NCI-H1092 treated with DMSO at 0.1 percent for 48 hours (cell line): ENCODE data around the gene CARD11.
A peak's percentile ranks its signal among the peaks of the same experiment; 100 is the strongest.
"Not testable (repeated sequence)": the region's sequence is repeated elsewhere in the genome, so short reads cannot be mapped to it uniquely, and the experiment has no call there.

Experiments used
- DNase-seq: peaks from one replicate; lab custom pipeline; 2025; lab: John Stamatoyannopoulos, UW

CARD11 gene

DNA sequence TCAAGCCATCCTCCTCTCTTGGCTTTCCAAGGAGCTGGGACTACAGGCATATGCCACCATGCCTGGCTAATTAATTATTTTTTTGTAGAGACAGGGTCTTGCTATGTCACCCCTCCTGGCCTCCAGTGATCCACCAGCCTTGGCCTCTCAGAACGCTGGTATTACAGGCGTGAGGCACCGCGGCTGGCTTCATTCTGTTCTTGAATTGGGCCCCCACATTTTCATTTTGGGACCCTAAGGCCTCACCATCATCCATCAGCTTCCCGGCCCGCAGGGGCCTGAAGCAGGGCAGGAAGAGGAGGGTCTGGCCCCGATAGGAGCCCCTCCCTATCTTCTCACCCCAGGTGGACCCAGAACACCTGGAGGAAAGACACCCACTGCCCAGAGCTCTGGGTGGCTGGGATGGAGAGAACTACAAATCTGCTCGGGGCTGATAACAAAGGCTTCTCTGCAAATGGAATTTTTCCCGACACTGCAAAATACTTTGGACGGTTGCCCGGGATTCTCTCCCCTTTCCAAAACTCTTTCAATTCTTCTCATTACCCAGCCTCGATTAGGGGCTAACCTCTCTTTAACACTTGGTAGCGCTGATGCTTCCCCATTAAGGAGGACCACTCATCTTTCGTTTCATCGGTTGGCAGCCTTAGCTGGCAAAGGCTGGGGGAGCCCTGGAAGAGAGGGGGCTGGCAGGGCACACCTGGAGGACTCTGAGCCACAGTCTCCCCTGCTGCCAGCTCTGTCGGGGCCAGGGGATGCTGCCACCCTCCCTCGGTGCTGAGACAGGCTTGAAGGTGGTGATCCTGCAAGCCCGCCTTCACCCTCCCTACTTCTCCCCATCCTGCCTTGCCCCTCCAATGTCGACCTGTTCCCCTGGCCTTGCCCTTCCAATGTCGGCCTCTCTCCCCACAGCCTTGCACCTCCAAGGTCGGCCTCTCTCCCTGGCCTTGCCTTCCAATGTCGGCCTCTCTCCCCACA lies 118.5 kb downstream of the CARD11 start:
- peak; percentile 46 for DNase-seq

DNA sequence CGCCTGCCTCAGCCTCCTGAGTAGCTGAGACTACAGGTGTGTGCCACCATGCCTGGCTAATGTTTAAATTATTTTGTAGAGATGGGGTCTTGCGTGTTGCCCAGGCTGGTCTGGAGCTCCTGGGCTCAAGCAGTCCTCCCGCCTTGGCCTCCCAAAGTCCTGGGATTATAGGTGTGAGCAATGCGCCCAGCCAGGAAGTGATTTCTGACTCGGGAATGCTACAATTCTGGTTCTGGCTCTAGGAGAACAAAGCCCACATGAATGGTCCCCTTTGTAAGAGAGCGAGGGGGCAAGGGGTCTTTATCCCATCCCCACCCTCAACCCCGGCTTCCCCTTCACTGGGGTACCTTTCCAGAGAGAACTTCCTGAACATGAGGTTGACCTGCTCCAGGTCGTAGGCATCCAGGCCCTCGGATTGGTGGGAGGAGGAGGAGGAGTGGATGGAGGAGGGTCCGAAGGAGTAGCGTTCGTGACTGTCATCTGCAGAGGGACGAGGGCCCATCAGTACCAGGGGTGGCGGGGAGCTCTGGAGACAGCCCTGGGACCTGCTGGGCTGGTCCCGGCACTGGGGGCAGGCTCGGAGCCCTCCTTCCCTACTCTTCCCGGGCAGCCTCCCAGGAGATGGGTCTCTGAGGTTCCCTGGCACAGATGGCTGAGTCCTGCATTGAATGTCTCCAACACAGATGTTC lies 119.6 kb downstream of the CARD11 start:
- DNase-seq = no peak

DNA sequence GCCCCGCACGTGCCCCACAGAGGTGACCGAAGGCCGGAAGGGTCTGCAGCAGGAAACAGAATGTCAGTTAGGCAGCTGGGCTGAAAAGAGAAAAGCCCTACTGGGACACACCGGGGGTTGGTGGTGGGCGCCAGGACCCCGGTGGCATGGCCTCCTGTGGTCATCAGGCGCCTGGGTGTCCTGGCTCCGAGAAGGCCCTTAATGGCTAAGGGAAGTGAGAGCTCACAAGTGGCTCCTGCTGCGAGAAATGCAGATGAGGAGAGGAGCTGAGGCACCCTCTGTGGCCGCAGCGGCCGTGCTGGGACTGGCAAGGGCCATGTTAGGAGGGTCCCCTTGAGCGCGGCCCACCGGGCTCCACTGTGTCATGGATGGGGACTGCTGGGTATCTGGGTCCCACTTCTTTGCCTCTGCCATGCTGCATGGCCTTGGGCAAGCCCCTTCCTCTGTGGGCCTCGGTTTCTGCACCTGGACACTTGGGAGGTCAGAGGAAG lies 120.3 kb downstream of the CARD11 start:
- DNase-seq = no peak

DNA sequence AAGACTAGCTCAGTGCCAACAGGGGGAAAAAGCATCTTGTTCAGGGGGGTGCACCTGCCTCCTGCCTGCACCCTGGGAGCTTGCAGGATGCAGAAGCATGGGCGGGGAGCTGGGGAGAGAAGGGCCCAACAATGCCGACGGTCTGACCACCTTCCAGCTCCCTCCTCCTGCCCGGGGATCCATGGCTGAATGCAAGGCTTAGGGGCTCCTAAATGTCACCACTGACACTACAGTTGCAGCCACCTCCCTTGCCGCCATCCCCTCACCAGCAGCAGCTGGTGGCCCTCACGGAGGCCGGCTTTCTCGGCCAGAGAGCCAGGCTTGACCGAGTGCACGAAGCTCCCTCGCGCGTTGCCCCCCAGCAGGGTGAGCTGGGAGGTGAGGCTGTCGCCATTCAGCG lies 120.8 kb downstream of the CARD11 start:
- no peak for DNase-seq

DNA sequence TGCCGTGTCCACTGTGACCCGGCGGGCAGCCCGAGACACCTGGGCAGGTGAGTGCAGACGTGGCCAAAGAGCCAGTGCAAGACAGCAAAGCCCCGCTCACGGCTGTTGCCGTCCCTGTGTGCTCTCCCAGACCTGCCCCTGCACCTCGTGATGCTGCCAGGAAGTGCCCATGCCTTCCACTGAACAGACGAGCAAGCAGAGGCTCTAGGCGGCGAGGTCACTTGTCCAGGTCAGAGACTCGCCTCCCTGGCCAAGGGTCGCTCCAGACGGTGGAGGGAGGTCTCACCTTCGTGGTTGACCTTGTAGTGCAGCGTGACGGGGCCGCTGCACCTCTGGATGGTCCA lies 121.3 kb downstream of the CARD11 start:
- no peak for DNase-seq

DNA sequence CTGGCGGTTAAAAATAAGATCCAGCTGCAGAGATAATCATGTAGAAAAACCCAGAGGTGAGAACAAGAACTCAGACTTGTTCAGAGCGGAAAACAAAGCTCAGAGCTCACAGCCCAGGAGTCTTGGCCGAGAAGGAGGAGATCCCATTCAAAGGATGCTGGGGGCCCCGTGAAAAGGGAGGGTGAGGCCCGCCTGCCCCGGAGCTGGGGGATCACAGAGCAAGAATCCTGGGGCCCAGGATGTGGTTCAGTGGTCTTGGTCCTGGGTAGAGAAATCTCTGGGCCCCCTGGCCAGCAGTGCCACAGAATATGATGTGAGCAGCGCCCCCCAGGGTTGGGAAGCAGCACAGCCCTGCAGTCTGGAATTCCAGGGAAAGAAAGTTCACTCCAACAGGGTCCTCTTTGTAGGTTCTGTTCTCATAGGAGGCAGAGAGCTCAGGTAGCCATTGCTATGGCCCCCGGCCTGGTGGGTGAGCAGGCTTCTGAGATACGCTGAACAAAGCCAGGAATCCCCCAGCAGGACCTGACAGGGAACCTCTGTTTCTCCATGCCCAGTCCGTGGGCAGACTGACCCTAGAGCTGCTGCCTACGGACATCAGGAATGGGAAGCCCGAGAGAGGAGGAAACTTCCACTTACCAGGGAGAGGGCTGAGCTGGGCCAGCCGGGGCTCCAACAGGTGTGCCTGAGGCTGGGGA lies 121.9 kb downstream of the CARD11 start:
- DNase-seq = no peak

DNA sequence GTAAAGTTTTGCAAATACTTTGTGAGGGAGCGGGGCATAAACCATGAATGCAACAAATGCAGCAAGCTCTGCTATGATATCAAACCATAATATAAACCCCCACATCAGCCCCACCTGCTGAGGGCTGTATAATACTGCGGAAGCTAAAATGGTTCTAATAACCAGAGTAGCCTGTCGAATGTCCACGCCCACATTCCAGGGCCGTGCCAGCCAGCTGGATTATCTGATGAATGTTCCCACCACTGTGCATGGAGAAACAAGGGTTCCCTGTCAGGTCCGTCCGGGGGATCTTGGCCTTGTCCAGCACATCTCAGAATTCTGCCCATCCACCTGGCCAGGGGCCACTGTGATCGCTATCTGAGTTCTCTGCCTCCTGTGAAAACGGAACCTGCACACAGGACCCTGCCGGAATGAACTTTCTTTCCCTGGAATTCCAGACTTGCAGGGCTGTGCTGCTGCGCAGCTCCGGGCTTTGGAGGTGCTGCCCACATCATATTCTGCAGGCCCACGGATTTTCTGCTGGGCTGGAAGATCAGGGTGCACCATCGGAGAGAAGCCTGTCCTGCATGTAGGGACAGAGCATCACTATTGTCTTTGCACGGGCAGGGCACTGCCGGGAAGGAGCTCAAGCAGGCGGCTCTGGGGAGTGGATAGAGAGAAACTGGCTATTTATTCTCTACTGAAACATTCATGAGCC lies 122.6 kb downstream of the CARD11 start:
- no peak for DNase-seq

DNA sequence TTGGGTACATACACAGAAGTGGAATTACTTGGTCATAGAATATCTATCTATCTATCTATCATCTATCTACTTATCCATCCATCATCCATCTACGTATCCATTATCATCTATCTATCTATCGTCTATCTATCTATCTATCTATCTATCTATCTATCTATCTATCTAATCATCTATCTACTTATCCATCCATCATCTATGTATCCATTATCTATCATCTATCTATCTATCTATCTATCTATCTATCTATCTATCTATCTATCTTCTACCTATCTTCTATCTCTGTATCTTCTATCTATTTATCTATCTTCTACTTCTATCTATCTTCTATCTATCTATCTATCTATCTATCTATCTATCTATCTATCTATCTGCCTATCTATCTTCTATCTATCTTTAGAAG lies 123.2 kb downstream of the CARD11 start:
- not testable (repeated sequence) for DNase-seq

DNA sequence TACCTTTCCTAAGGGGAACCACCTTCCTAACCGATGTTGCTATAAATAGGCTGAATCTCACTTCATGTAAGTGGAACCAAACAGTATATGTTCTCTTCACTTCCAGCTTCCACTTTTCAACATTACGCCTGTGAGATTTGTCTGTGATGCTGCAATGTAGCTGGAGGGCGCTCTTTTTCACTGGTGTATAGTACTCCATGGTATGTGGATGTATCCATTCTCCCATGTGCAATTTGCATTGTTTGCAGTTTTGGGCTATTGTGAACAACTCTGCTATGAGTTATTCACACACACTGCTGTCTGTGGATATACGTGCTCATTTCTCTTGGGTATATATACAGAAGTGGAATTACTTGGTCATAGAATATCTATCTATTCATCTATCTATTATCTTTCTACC lies 123.6 kb downstream of the CARD11 start:
- no peak for DNase-seq

DNA sequence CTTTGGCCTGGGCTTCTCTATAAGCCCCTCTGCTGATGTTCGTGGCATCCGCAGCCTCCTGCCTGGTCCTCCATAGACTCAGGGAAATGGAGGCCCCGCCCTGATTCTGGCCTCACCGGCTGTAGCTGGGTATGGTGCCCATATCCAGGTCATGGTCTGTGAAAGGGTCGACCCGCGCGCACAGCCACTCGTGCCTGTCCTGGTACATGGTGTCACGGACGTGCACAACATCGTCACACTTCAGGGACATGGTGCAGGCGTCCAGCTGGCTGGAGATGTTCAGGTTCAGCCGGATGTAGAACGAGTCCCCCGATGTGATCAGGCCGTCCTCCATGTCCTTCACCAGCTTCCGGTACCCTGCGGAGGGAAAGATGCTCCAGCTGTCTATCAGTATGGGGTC lies 124.4 kb downstream of the CARD11 start:
- no peak for DNase-seq

DNA sequence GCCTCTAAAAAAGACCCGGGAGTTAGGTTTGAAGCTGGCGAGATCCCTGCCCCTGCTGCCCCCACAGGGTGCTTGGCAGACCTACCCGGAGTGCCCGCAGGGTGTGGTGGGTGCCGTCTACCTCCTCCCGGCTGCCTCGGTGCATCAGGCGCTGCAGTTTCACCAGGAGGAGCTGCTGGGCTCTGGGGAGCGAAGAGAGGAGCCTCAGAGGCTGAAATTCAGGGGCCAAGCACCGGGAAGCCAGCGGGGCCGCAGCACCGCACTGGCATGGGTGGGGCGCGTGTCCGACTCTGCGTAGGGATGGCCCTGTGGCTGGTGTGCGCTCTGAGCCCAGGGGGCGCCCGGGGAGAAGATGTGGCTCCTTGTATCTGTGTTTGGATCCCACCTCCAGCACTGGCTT lies 125.3 kb downstream of the CARD11 start:
- DNase-seq = no peak

DNA sequence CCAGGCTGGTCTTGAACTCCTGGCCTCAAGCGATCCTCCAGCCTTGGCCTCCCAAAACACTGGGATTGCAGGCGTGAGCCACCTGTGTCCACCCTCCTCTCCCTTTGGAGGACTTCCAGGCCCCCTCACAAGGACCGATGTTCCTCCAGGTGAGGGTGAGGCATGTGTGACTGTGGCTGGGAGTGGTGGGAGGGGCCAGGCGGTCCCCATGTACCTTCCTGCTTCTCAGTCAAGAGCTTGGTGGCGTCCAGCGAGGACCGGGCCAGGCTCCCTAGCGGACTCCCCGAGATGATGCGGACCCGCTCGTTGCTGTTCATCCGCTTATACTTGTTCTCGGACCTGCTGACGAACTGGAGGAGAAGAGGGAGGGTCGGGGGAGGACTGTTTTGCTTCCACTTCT lies 128.6 kb downstream of the CARD11 start:
- no peak for DNase-seq

DNA sequence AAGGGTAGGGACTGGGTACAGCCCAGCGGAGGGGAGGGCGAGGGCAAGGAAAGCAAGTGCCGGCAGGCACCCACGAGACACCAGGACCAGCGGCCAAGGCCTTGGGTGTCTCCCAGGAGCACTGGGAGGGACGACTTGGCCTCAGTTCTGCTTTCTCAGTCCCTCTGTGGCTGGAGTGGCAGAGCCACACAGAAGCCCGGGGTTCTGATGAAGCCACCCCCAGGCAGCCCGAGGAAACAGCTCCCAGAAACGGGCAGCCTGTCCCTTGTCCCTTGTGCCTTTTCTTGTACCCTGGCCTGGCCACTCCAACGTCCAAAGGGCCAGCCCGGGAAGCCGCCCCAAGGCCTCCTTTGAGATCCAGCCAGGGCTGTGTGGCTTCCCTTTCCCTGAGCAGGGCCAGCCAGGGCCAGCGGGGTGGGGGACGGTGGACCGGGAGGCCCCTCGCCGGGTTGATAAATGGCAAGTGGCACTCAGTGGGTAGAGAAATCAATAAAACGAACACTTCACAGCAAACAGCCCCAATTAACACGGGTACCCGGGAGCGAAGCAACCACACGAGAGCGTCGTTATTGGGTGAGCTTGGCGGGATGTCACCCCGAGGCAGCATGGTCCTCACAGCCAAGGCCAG lies 129.8 kb downstream of the CARD11 start:
- peak; percentile 82 for DNase-seq

DNA sequence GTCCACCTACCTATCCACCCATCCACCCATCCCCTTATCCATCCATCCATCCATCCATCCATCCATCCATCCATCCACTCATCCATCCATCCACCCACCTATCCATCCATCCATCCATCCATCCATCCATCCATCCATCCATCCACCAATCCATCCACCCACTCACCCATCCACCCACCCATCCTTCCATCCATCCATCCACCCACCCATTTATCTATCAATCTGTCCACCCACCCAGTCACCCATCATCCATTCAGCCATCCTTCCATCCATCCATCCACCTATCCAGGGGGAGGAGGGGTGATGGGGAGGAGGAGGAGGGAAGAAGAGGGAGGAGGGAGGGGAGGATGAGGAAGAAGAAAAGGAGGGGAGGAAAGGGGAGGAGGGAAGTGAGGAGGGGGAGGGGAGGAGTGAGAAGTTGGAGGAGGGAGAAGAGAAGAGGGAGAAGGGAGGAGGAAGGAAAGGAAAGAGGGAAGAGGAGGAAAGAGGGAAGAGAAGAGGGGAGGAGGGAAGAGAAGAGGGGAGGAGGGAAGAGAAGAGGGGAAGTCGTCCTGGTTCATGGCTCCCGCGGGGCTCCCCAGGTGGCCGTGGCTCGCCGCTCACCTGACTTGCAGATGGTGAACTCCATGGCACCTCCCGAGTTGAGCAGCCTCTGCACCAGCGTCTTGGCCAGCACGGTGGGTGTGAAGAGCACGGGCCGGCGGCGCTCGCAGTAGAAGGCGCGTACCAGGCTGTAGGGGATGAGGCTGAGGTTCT lies 130.8 kb downstream of the CARD11 start:
- no peak for DNase-seq

DNA sequence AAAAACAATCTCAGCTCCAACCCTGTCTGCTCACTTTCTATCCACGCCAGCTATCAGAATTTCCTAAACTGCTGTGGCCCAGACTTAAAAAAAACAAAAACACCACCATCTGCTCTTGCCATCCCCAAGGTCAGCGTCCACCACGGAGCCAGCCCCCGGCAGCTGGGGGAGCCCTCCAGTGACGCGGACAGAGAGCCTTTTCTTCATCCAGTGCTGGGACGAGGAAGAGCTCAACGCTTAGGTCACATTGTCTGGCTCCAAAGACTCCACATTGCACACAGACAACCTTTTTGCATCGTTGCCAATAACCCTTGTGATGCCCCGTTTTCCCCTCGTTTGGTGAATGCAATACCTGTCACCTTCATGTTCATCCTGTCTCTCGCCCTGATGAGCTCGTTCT lies 132.2 kb downstream of the CARD11 start:
- no peak for DNase-seq

DNA sequence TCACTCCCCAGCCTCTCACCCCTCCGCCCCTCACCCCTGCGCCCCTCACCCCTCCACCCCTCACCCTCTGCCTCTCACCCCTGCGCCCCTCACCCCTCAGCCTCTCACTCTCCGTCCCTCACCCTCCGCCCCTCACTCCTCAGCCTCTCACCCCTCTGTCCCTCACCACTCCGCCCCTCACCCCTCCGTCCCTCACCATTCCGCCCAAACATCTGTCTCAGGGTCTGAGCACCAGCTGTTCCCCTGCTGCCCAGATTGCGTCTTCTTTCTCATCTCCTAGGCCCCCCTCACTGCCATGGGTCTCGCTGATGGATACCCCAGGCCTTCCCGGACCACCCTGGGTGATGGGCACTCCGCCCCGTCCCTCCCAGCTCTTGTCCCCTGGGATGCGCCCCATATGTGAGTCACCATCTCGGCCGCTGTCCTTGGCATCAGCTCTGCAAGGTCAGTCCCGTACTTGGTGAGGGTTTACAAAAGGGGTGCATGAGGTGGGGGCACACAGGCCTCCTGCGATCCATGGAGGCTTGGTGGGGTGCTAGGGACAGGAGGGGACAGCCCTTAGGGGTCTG lies 134.1 kb downstream of the CARD11 start:
- DNase-seq = no peak

DNA sequence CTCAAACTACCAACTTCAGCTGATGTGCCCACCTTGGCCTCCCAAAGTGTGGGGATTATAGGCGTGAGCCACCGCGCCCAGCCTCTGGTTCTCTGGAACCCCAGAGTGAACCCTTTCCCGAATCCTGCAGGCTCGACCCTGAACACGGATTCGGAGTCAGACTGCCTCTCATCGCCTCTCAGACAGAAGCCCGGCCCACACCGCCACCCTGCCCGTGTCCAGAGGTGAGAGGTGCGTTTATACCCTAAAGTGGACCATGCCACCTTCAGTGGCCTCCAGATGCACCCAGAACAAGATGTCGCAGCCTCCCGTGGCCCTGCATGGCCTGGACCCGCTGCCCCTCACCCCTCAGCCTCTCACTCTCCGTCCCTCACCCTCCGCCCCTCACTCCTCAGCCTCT lies 134.6 kb downstream of the CARD11 start:
- DNase-seq = no peak

DNA sequence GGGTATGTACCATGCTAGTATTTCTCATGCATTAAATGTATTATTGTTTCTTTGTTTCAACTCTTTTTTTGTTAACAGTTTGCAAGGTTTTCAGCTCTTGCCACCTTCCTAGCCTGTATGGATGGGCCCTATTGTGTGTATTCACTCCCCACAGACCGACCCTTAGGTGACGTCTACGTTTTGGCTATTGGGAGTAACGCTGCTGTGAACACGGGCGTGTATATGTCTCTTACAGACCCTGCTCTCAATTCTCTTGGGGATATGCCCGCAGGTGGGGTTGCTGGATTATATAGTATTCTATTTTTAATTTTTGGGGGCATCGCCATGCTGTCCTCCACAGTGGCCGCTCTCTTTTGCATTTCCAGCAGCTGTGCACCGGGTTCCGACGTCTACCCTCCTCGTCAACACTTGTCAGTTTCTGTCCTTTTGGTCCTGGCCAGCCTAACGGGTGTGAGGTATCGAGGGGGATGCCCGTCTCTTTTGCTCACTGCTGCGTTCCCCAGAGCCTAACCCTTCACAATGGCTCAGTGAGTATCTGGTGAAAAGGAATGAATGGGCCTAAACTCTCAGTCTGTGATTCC lies 135.5 kb downstream of the CARD11 start:
- no peak for DNase-seq

DNA sequence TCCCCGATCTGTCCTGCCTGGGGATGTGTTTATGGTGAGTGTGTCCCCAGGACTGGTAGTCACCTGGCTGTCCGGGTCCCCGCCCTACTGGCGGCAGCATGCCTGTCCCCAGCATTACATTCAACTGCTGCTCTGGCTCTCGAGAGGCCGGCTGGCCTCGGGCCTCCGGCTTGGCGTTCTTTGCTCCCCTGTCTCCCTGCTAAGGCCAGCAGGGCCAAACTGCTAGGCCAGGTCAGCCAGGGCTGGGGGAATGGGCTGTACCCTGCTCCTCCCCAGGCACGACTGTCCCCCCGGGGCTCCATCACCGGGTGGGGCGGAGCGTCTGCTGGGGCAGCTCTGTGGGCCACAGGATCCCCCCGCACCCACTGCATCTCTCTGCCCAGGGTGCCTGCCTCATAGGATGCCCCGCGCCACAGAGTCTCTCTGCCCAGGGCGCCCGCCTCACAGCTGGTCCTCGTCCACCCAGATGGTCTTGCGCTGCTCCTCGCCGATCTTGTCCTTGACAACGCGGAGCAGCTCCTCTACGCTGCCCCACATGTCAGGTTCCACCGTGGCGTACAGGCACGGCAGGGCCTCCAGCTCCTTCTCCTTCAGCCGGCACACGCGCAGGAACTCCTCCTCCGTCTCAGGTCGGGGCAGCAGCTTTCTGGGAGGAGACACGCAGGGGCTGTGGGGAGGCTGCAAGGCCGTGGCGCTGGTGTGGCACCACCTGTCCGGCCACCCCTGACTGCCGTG lies 137.3 kb downstream of the CARD11 start:
- no peak for DNase-seq
